ENCODE data around the gene OR10H1.

- TF ChIP-seq CTCF (conservative IDR thresholded peaks at IDR 0.05; ENCODE audit: low read length) = no peak
- no peak for TF ChIP-seq EZH2phosphoT487 (IDR thresholded peaks at IDR 0.05; ENCODE audit: borderline replicate concordance, low read depth, low read length)
Observed at GRCh38 chr19:15776264-15776663, 39.2 kb downstream of the OR10H1 start.
